Islet of Langerhans (tissue), 1 donor: Measurements from ENCODE around the gene HNRNPM.

Source experiments
- FAIRE-seq: peaks from one replicate; lab custom pipeline; 2011; peaks lifted over from hg19 to GRCh38; lab: Jason Lieb, UNC

The HNRNPM gene

GRCh38 chr19:8487137-8487851, 42.5 kb downstream of the HNRNPM start:
- no peak for FAIRE-seq

- no peak for FAIRE-seq
Observed at GRCh38 chr19:8488365-8488764, 43.6 kb downstream of the HNRNPM start.

GRCh38 chr19:8489561-8490394, 45.0 kb downstream of the HNRNPM start:
- no peak for FAIRE-seq

GRCh38 chr19:8490395-8490760, 45.6 kb downstream of the HNRNPM start:
- FAIRE-seq: no peak

GRCh38 chr19:8490873-8491272, 46.1 kb downstream of the HNRNPM start:
- no peak for FAIRE-seq

GRCh38 chr19:8491574-8491973, 46.8 kb downstream of the HNRNPM start:
- FAIRE-seq: no peak

GRCh38 chr19:8494158-8494557, 49.4 kb downstream of the HNRNPM start:
- FAIRE-seq: no peak

- FAIRE-seq: no peak
Observed at GRCh38 chr19:8498295-8498694, 53.5 kb downstream of the HNRNPM start.

GRCh38 chr19:8499048-8499833, 54.5 kb downstream of the HNRNPM start:
- no peak for FAIRE-seq

- FAIRE-seq: no peak
Observed at GRCh38 chr19:8500158-8500557, 55.4 kb downstream of the HNRNPM start.

GRCh38 chr19:8501516-8501915, 56.7 kb downstream of the HNRNPM start:
- FAIRE-seq: no peak

GRCh38 chr19:8501981-8502380, 57.2 kb downstream of the HNRNPM start:
- no peak for FAIRE-seq

GRCh38 chr19:8503510-8503909, 58.7 kb downstream of the HNRNPM start:
- FAIRE-seq: no peak

GRCh38 chr19:8504171-8504570, 59.4 kb downstream of the HNRNPM start:
- FAIRE-seq: no peak

- FAIRE-seq: no peak
Observed at GRCh38 chr19:8504919-8505318, 60.1 kb downstream of the HNRNPM start.

GRCh38 chr19:8505680-8506401, 61.1 kb downstream of the HNRNPM start:
- no peak for FAIRE-seq

GRCh38 chr19:8506402-8506957, 61.7 kb downstream of the HNRNPM start:
- FAIRE-seq: no peak

- FAIRE-seq: no peak
Observed at GRCh38 chr19:8510589-8511115, 65.9 kb downstream of the HNRNPM start.

GRCh38 chr19:8511573-8512101, 66.9 kb downstream of the HNRNPM start:
- no peak for FAIRE-seq

- no peak for FAIRE-seq
Observed at GRCh38 chr19:8512115-8512967, 67.6 kb downstream of the HNRNPM start.
